ENCODE measurements around the gene ZIC1. TPM values are rescaled to one million over a fixed set of nuclear protein-coding genes. Genes with fewer than 3 reads are reported as not detected.

The ZIC1 gene
- total and polyA plus RNA-seq, 2 experiments from 2014 or later = 0.21 to 0.95 TPM

- no peaks in the 10 kb centered on the region for H3K9me2 ChIP-seq (ENCODE audit: insufficient read depth)
- Mint-ChIP-seq H3K36me3 (ENCODE audit: low read depth) (no peaks in the 10 kb centered on the region), H3K4me3 (peak overlapping the region; percentile 47; the same call in 1 of the 3 replicates), H3K27ac (no peak overlapping the region), H3K9me3 (peaks cover 6% of the 10 kb centered on the region), H3K4me1 (peaks cover 58% of the 10 kb centered on the region), H3K27me3 (ENCODE audit: insufficient read depth, low read depth, poor library complexity) (peaks cover 92% of the 10 kb centered on the region)
- peaks cover 25% of the 10 kb centered on the region for H3F3A ChIP-seq (replicated peaks; ENCODE audit: low read depth)
- H4K20me1 ChIP-seq (replicated peaks; ENCODE audit: insufficient read depth) = peaks cover 6% of the 10 kb centered on the region; the same call in 1 of the 2 replicates
- peaks cover 99% of the 10 kb centered on the region for H3K27me3 ChIP-seq (ENCODE audit: insufficient read depth)
- H3K79me2 ChIP-seq (replicated peaks; ENCODE audit: insufficient read depth) = no peaks in the 10 kb centered on the region
- DNase-seq (ENCODE audit: low spot score) (no peak), ATAC-seq (no peak)
- no peak for TF ChIP-seq ZNF462 (CRISPR knock-in tag; IDR thresholded peaks at IDR 0.05)
- no peak for TF ChIP-seq EZH2phosphoT487 (IDR thresholded peaks at IDR 0.05; ENCODE audit: unreplicated experiment)
- TF ChIP-seq EZH2 (IDR thresholded peaks at IDR 0.05; ENCODE audit: low read depth, unreplicated experiment) = peak; percentile 7
- TF ChIP-seq JUNB (IDR thresholded peaks at IDR 0.05; ENCODE audit: unreplicated experiment) = no peak
- no peak for TF ChIP-seq ZNF331 (CRISPR knock-in tag; IDR thresholded peaks at IDR 0.05; ENCODE audit: low read depth)
- TF ChIP-seq ETS1 (IDR thresholded peaks at IDR 0.05) = no peak
- no peak for TF ChIP-seq REST (IDR thresholded peaks at IDR 0.05; ENCODE audit: unreplicated experiment)
- no peak for TF ChIP-seq NANOG (IDR thresholded peaks at IDR 0.05; ENCODE audit: borderline replicate concordance)
- H3K4me3 ChIP-seq = peak overlapping the region; percentile 40
- H3K4me2 ChIP-seq = peak overlapping the region; percentile 62
- H3K27ac ChIP-seq (ENCODE audit: low read depth) = no peak overlapping the region
- no peak overlapping the region for H2AFZ ChIP-seq
- H3K36me3 ChIP-seq (ENCODE audit: insufficient read depth) = no peaks in the 10 kb centered on the region
- peaks cover 75% of the 10 kb centered on the region for H3K4me1 ChIP-seq (ENCODE audit: insufficient read depth)
Observed at GRCh38 chr3:147370349-147370748, 38.8 kb upstream of the ZIC1 start.
